Peyer's patch (tissue), 4 donors: ENCODE results near the gene PDE4B.

Experiments
- POLR2A ChIP-seq, 2 donors: fragments of 450-650 bp; IDR thresholded peaks; one replicate each; pipeline ENCODE4 v1.5.1; 2017; ENCODE audit warnings: antibody characterized with exemption in 2 of 2, mild to moderate bottlenecking in 2 of 2, moderate library complexity in 2 of 2
- TF ChIP-seq, protein P1 (sequence below), 6 experiments: fragments of 450-650 bp in 4 of 6; fragments of 200-600 bp in 2 of 6; sonication (generic) in 1 of 6; IDR thresholded peaks; one replicate each; pipeline ENCODE4 v1.5.1; 2017 to 2019; ENCODE audit warnings: antibody characterized with exemption in 6 of 6, mild to moderate bottlenecking in 3 of 6, moderate library complexity in 1 of 6

DNA sequence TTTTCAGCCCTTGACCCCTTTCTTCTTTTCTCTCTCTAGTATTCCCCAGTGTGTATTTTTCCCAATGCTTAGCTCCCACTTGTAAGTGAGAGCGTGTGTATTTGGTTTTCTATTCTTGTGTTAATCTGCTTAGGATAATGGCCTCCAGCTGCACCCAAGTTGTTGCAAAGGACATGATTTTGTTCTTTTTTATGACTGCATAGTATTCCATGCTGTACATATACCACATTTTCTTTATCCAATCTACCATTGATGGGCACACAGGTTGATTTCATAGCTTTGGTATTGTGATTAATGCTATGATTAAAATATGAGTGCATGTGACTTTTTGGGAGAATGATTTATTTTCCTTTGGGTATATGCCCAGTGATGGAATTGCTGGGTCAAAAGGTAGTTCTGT lies 104.8 kb downstream of the PDE4B start:
- TF ChIP-seq, protein P1, sequence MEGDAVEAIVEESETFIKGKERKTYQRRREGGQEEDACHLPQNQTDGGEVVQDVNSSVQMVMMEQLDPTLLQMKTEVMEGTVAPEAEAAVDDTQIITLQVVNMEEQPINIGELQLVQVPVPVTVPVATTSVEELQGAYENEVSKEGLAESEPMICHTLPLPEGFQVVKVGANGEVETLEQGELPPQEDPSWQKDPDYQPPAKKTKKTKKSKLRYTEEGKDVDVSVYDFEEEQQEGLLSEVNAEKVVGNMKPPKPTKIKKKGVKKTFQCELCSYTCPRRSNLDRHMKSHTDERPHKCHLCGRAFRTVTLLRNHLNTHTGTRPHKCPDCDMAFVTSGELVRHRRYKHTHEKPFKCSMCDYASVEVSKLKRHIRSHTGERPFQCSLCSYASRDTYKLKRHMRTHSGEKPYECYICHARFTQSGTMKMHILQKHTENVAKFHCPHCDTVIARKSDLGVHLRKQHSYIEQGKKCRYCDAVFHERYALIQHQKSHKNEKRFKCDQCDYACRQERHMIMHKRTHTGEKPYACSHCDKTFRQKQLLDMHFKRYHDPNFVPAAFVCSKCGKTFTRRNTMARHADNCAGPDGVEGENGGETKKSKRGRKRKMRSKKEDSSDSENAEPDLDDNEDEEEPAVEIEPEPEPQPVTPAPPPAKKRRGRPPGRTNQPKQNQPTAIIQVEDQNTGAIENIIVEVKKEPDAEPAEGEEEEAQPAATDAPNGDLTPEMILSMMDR (IDR thresholded peaks at IDR 0.05): no peak
- TF ChIP-seq POLR2A (IDR thresholded peaks at IDR 0.05): no peak
